GM19324 (cell line): ENCODE data around the gene ASS1.
"Not testable (repeated sequence)": the region's sequence is repeated elsewhere in the genome, so short reads cannot be mapped to it uniquely, and the experiment has no call there.

Source experiments
- ATAC-seq: cut with Tn5 transposase; IDR thresholded peaks from one replicate; pipeline ENCODE4 v1.9.1; 2021; ENCODE audit warnings: mild to moderate bottlenecking, moderate library complexity; ENCODE audit not compliant: unreplicated experiment, low FRiP score

Gene ASS1

GRCh38 chr9:130433168-130433946, 11.4 kb upstream of the ASS1 start:
- ATAC-seq, result no peak

GRCh38 chr9:130433947-130434262, 10.9 kb upstream of the ASS1 start:
- ATAC-seq, result no peak

DNA sequence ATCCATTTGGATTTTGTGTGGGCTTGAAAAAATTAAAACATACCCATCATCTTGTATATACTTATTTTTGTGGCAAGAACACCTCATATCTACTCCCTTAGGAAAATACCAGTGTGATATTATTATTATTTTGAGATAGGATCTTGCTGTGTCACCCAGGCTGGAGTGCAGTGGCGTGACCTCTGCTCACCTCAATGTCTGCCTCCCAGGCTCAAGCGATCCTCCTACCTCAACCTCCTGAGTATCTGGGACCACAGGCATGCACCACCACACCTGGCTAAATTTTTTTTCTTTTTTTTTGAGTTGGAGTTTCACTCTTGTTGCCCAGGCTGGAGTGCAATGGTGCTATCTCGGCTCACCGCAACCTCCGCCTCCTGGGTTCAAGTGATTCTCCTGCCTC, 10.1 kb upstream of the ASS1 start:
- ATAC-seq, result not testable (repeated sequence)

DNA sequence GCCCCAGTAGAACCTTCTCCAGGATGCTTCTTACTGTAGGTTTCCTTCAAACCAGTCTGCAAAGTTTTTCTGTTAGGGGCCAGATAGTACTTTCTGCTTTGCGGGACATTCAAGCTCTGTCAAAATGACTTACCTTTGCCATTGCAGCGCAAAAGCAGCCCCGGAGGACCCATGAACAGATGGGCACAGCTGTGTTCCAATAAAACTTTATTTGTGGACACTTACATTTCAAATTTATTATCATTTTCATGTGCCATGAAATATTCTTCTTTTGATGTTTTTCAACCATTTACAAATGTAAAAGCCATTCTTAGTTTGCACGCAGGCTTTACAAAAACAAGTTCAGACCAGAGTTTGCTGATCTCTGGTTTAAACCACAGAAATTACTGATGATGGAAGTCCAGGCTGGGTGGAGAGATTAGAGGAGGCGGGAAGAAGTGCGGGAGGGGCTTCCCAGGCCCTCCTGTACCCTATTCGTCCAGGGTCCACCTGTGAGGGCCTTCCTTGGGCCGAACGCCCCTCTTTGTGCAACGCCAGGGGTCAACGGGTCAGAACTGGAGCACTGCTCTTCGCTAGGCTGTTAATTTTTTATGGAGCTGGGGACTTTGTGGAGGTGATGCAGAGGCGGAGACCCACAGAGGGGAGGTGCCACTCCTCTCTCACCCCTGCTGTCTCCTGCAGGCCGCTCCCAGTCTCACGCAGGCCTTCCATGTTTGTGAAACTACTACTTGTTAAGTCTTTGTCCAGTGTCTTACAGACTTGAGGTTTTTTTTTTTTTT, 7.6 kb upstream of the ASS1 start:
- no peak for ATAC-seq

- ATAC-seq, result no peak
Measured at GRCh38 chr9:130438382-130438981, 6.3 kb upstream of the ASS1 start.

GRCh38 chr9:130441031-130441430, 3.7 kb upstream of the ASS1 start:
- no peak for ATAC-seq

- no peak for ATAC-seq
Measured at GRCh38 chr9:130442746-130443455, 1.9 kb upstream of the ASS1 start.

DNA sequence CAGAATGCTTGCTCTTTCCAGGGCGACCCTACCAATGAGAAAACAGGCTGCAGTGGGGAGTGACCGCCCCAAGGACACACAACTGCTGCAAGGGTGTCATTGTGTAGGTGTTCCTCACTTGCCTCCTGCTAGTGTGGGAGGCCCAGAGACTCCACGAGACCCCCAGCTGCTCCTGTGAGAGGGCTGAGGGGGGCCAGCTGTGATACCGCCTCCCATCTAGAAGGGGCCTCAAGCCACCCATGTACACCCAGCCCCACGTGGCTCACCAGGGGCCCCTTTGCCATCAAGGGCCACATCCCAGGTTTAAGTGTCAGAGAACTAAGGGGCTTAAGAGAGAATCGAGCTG, 1.3 kb upstream of the ASS1 start:
- no peak for ATAC-seq

DNA sequence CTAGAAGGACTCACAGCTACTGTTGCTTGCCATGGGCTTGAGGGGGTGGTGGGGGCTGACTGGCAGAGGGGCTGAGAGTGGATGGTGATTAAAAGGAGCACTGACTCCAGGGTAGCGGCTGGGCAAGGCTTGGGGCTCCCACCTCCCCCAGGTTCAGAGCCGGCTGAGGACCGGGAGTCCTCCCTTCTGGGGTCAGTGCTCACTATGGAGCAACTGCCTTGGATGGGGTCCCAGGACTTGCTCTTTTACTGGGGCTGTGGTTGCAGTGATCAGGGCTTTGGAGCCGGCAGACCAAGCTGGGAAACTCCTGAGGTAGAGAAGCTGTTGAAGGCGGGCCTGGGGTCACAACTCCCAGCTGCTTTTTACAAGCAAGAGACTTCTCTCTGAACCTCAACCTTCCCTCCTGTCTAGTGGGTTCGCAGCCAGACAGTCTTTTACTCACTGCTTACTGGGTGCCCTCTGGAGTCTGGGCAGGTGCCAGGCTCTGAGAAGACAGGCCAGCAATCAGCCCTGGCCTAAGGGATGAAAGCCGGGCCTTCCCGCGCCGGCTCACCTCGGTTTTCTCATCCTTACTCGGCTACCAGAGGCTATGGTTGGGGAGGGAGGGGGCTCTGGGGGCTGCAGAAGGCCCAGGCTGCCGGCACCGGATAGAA, 795 bp upstream of the ASS1 start:
- no peak for ATAC-seq

- ATAC-seq, result no peak
Measured at GRCh38 chr9:130445268-130445983, 665 bp downstream of the ASS1 start.

GRCh38 chr9:130446101-130446861, 1.5 kb downstream of the ASS1 start:
- no peak for ATAC-seq

GRCh38 chr9:130447193-130447816, 2.5 kb downstream of the ASS1 start:
- no peak for ATAC-seq

GRCh38 chr9:130448035-130448624, 3.4 kb downstream of the ASS1 start:
- no peak for ATAC-seq

- no peak for ATAC-seq
Measured at GRCh38 chr9:130448771-130449603, 4.2 kb downstream of the ASS1 start.

GRCh38 chr9:130450344-130451003, 5.7 kb downstream of the ASS1 start:
- no peak for ATAC-seq

- ATAC-seq, result no peak
Measured at GRCh38 chr9:130451004-130451390, 6.2 kb downstream of the ASS1 start.
